ENCODE results near the gene NCKAP5.
"Not testable (repeated sequence)": the region's sequence is repeated elsewhere in the genome, so short reads cannot be mapped to it uniquely, and the experiment has no call there.

Gene NCKAP5

DNA sequence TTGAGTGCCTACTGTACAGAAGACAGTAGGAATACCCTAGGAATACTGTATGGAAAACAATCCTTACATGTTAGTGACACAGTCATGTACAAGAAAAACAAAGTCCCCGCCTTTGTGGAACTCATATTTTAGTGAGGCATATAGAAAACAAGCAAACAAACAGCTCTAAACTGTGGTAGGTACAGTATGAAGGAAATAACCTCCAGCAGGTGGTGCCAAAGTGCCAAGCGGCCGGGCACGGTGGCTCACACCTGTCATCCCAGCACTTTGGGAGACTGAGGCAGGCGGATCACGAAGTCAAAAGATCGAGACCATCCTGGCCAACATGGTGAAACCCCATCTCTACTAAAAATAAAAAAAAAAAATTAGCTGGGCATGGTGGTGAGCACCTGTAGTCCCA lies 48.6 kb downstream of the NCKAP5 start:
- ATAC-seq; H3K4me3 Mint-ChIP-seq; H3K9me3 Mint-ChIP-seq; DNase-seq; H3K36me3 Mint-ChIP-seq (ENCODE audit: low read depth); H3K4me1 Mint-ChIP-seq; H3K27me3 Mint-ChIP-seq; H3K27ac Mint-ChIP-seq: not testable (repeated sequence)

GRCh38 chr2:133518700-133519344 lies 49.4 kb downstream of the NCKAP5 start:
- DNase-seq, result no peak
- no peaks in the 10 kb centered on the region for H3K4me1 Mint-ChIP-seq
- ATAC-seq, result no peak
- no peaks in the 10 kb centered on the region for H3K36me3 Mint-ChIP-seq (ENCODE audit: low read depth)
- H3K27ac Mint-ChIP-seq, result no peak overlapping the region
- H3K4me3 Mint-ChIP-seq, result no peak overlapping the region
- no peaks in the 10 kb centered on the region for H3K27me3 Mint-ChIP-seq
- no peaks in the 10 kb centered on the region for H3K9me3 Mint-ChIP-seq

- no peak for DNase-seq
- H3K4me3 Mint-ChIP-seq, result no peak overlapping the region
Observed at GRCh38 chr2:133517876-133518275, 50.4 kb downstream of the NCKAP5 start.

DNA sequence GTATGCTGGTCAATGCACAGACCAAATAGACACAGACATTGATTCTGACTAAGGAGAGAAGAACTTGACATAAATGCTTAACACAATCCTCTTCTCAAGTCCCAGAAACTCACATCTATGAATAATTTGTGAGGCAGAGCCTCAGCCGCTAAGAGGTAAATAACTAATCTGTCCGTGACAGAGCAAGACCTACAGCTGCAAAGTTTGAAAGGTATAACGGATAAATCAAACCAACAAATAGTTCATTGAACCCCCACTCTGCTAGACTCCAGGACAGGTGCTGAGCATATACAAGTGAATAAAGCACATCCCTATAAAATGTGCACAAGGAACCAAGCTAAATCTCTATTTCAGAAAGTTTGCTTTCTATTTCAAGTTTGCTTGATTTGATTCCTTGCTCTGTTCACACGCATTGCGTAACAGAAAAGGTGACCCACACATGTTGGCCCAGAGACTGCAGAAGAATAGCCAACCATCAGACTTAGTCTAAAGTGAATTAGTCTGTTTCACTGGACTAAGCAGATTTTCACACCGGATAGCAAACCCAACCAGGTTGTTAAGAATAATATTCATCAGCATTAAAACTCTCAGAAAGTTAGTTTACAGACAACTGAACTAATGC lies 51.7 kb downstream of the NCKAP5 start:
- no peaks in the 10 kb centered on the region for H3K27me3 Mint-ChIP-seq
- H3K36me3 Mint-ChIP-seq (ENCODE audit: low read depth), result no peaks in the 10 kb centered on the region
- no peak overlapping the region for H3K4me3 Mint-ChIP-seq
- DNase-seq (no peak), ATAC-seq (no peak)
- no peaks in the 10 kb centered on the region for H3K4me1 Mint-ChIP-seq
- H3K9me3 Mint-ChIP-seq, result no peaks in the 10 kb centered on the region
- H3K27ac Mint-ChIP-seq, result no peak overlapping the region

More at GRCh38 chr2:133517876-133518275, 50.4 kb downstream of the NCKAP5 start:
- Mint-ChIP-seq H3K9me3 (no peaks in the 10 kb centered on the region), H3K36me3 (ENCODE audit: low read depth) (no peaks in the 10 kb centered on the region), H3K4me1 (no peaks in the 10 kb centered on the region), H3K27me3 (no peaks in the 10 kb centered on the region), H3K27ac (no peak overlapping the region)
- ATAC-seq, result no peak

DNA sequence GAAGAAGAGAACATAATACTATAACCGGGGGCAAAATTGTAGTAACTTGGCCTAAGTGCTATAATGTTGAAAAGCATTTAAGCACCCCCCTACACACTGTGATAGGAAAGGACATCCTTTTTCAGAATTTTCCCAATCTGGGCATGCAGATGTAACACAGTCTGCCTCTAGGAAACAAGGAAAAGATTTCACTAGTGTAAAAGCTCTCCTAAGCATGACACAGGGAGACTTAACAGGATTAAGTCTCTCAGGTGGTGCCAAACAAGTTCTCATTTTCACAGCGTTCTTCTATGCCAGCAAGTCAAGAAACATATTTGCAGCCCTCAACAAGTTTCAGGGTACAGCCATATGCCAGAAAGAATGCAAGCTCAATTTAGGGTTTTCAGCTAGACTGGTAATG lies 53.0 kb downstream of the NCKAP5 start:
- H3K4me1 Mint-ChIP-seq, result no peaks in the 10 kb centered on the region
- H3K27me3 Mint-ChIP-seq, result no peaks in the 10 kb centered on the region
- no peak overlapping the region for H3K4me3 Mint-ChIP-seq
- no peaks in the 10 kb centered on the region for H3K36me3 Mint-ChIP-seq (ENCODE audit: low read depth)
- DNase-seq (no peak), ATAC-seq (no peak)
- peaks cover 3% of the 10 kb centered on the region for H3K9me3 Mint-ChIP-seq
- no peak overlapping the region for H3K27ac Mint-ChIP-seq

GRCh38 chr2:133513893-133514292 lies 54.4 kb downstream of the NCKAP5 start:
- DNase-seq (no peak), ATAC-seq (no peak)
- Mint-ChIP-seq H3K4me1 (no peaks in the 10 kb centered on the region), H3K27ac (no peak overlapping the region), H3K36me3 (ENCODE audit: low read depth) (no peaks in the 10 kb centered on the region), H3K4me3 (no peak overlapping the region), H3K9me3 (peaks cover 5% of the 10 kb centered on the region), H3K27me3 (no peaks in the 10 kb centered on the region)

GRCh38 chr2:133512121-133512520 lies 56.1 kb downstream of the NCKAP5 start:
- DNase-seq (no peak), ATAC-seq (no peak)
- Mint-ChIP-seq H3K27ac (no peak overlapping the region), H3K9me3 (peaks cover 5% of the 10 kb centered on the region), H3K36me3 (ENCODE audit: low read depth) (no peaks in the 10 kb centered on the region), H3K4me3 (no peak overlapping the region), H3K27me3 (no peaks in the 10 kb centered on the region), H3K4me1 (no peaks in the 10 kb centered on the region)

DNA sequence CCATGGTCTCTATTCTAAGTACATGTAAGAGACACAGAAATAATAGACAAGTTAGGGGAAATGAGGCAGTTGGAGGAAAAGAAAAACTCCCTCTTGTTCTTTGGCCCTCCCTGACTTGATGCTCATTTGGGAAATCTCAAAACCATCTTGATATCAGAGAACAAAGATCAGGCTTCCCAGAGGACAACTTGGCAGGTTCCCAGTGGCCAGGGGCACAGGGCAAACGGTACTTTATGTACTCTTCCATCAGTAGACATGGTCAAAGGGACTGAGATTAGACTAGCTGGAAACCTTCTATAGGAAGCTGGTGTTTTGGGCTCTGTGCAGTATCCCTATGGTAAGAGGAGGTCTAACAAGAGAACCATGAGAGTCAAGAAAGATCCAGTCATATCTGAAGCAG lies 56.6 kb downstream of the NCKAP5 start:
- no peak overlapping the region for H3K4me3 Mint-ChIP-seq
- no peaks in the 10 kb centered on the region for H3K36me3 Mint-ChIP-seq (ENCODE audit: low read depth)
- no peak for DNase-seq
- H3K27ac Mint-ChIP-seq, result no peak overlapping the region
- no peaks in the 10 kb centered on the region for H3K27me3 Mint-ChIP-seq
- peaks cover 5% of the 10 kb centered on the region for H3K9me3 Mint-ChIP-seq
- ATAC-seq, result no peak
- no peaks in the 10 kb centered on the region for H3K4me1 Mint-ChIP-seq

- no peaks in the 10 kb centered on the region for H3K36me3 Mint-ChIP-seq (ENCODE audit: low read depth)
- H3K4me1 Mint-ChIP-seq, result no peaks in the 10 kb centered on the region
- H3K27me3 Mint-ChIP-seq, result no peaks in the 10 kb centered on the region
- DNase-seq (no peak), ATAC-seq (no peak)
- peaks cover 5% of the 10 kb centered on the region for H3K9me3 Mint-ChIP-seq
- H3K4me3 Mint-ChIP-seq, result no peak overlapping the region
- H3K27ac Mint-ChIP-seq, result no peak overlapping the region
Observed at GRCh38 chr2:133509777-133510176, 58.5 kb downstream of the NCKAP5 start.

GRCh38 chr2:133508546-133509165 lies 59.6 kb downstream of the NCKAP5 start:
- Mint-ChIP-seq H3K4me3 (no peak overlapping the region), H3K27ac (no peak overlapping the region), H3K9me3 (peaks cover 5% of the 10 kb centered on the region), H3K4me1 (no peaks in the 10 kb centered on the region), H3K36me3 (ENCODE audit: low read depth) (no peaks in the 10 kb centered on the region), H3K27me3 (no peaks in the 10 kb centered on the region)
- DNase-seq, result no peak
- no peak for ATAC-seq

GRCh38 chr2:133506996-133507395 lies 61.3 kb downstream of the NCKAP5 start:
- H3K27me3 Mint-ChIP-seq, result no peaks in the 10 kb centered on the region
- no peak overlapping the region for H3K4me3 Mint-ChIP-seq

DNA sequence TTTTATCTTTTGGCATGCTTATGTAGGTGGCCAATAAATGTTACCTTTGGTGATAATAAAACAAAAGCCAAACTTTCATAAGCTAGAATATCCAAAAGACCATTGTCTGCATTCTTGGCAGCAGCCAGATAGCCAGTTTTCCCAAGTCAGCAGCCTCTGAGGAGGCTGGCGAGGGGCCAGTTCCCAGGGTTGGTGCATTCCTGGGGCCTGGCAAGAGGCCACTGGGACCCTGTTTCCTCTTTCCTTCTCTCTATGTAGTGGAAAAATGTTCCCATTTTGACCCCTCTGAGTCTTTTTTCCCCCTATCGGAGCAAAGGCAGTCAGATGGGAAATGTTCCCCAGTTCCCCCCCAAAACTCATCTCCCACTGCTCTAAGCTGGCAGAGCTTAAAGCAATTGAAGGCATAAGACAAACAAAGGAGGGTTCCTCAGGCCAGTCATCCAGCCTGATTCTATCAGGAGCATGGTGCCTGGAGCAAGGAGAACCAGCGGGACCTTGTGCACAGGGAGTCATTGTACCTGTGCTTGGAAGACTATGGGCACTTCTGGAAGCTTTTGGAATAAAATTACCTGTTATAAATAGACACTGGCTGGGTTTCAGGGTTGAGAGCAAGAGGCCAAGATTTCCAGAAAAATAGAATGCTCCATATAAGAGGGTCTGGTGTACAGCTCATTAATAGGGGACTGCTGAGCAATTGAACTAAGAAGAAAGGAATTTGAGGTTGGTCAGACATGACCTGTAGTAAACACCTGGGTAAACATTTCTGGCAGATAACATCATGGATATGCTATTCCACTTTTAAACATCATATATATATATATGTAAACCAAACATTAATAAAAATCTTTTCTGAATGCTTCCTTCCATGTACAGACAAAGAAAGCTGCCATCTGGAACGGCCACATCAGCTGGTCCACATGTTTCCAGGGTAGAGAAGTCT lies 63.4 kb downstream of the NCKAP5 start:
- Mint-ChIP-seq H3K4me1 (no peaks in the 10 kb centered on the region), H3K36me3 (ENCODE audit: low read depth) (no peaks in the 10 kb centered on the region), H3K9me3 (no peaks in the 10 kb centered on the region), H3K27ac (no peak overlapping the region), H3K27me3 (no peaks in the 10 kb centered on the region), H3K4me3 (no peak overlapping the region)
- DNase-seq (no peak), ATAC-seq (no peak)

More at GRCh38 chr2:133506996-133507395, 61.3 kb downstream of the NCKAP5 start:
- Mint-ChIP-seq H3K36me3 (ENCODE audit: low read depth) (no peaks in the 10 kb centered on the region), H3K27ac (no peak overlapping the region), H3K9me3 (peaks cover 5% of the 10 kb centered on the region), H3K4me1 (no peaks in the 10 kb centered on the region)
- no peak for ATAC-seq
- DNase-seq, result no peak

DNA sequence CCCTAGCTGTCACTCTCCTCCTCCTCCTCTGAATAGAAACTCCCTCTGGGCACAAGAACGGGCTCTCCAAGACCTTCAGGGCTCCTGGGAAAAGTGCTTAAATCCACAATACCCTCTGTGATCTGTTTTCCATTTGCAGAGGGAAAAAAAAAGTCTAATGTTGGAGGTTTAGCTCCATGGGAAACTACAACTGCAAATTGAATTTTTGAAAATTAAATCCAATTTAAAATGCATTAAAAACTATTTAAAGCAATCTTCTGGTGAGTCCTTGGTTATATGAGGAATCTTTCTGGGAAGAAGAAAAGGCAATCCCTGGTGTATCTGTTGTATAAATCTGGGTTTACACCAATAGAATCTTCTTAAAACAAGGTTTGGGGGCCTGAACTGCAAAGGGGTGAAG lies 64.3 kb downstream of the NCKAP5 start:
- H3K27ac Mint-ChIP-seq, result no peak overlapping the region
- ATAC-seq, result no peak
- DNase-seq, result no peak
- no peaks in the 10 kb centered on the region for H3K4me1 Mint-ChIP-seq
- no peak overlapping the region for H3K4me3 Mint-ChIP-seq
- H3K9me3 Mint-ChIP-seq, result no peaks in the 10 kb centered on the region
- H3K36me3 Mint-ChIP-seq (ENCODE audit: low read depth), result no peaks in the 10 kb centered on the region
- no peaks in the 10 kb centered on the region for H3K27me3 Mint-ChIP-seq

DNA sequence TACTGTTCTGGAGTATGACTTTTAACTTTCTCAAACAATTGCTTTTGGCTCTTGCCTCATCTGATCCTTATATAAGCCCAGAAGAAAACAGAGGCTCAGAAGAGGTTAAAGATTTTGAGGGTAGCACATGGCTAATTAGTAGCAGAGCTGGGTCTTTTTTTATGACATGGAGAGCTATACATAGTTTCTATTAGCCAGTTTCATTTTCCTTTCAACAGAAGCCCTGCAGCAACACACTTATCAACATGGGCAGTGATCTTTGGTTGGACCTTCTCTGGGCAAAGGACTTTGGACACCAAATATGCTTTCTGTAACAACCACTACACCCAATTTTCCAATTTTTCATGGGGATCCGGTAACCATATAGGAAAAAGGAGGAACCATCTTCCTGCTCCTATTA lies 64.9 kb downstream of the NCKAP5 start:
- H3K27me3 Mint-ChIP-seq, result no peaks in the 10 kb centered on the region
- H3K36me3 Mint-ChIP-seq (ENCODE audit: low read depth), result no peaks in the 10 kb centered on the region
- H3K9me3 Mint-ChIP-seq, result no peaks in the 10 kb centered on the region
- DNase-seq (no peak), ATAC-seq (no peak)
- no peak overlapping the region for H3K27ac Mint-ChIP-seq
- no peaks in the 10 kb centered on the region for H3K4me1 Mint-ChIP-seq
- no peak overlapping the region for H3K4me3 Mint-ChIP-seq

Measured in activated naive CD8-positive, alpha-beta T cell treated with anti-CD3 and anti-CD28 coated beads, Interleukin-2, amount 50 U/mL, for 24 hours (primary cell).